OCI-LY1 (cell line): ENCODE measurements around the gene NUP210.

ENCODE experiments used
- H2AFZ ChIP-seq: fragments of 200-600 bp; sonication (generic), shearing (Covaris generic); 2 replicates; pipeline ENCODE4 v1.6.0; 2014; ENCODE audit warnings: antibody characterized with exemption, mild to moderate bottlenecking, low read length
- H3F3A ChIP-seq: fragments of 200-600 bp; sonication (generic), shearing (Covaris generic); 2 replicates; pipeline ENCODE4 v1.6.0; 2014; ENCODE audit warnings: mild to moderate bottlenecking, antibody characterized with exemption, low read length, moderate library complexity; ENCODE audit not compliant: insufficient read depth
- H3K27ac ChIP-seq: fragments of 200-600 bp; sonication (generic); 2 replicates; pipeline ENCODE4 v1.5.1; 2014; ENCODE audit warnings: low read length, mixed run types, mild to moderate bottlenecking, low read depth; ENCODE audit not compliant: poor library complexity, severe bottlenecking
- H3K27me3 ChIP-seq: fragments of 200-600 bp; sonication (generic); 2 replicates; pipeline ENCODE4 v1.6.0; 2014; ENCODE audit warnings: antibody characterized with exemption, mild to moderate bottlenecking, low read length, moderate library complexity; ENCODE audit not compliant: insufficient read depth
- H3K36me3 ChIP-seq: fragments of 200-600 bp; sonication (generic); 2 replicates; pipeline ENCODE4 v1.6.1; 2014; ENCODE audit warnings: mild to moderate bottlenecking, antibody characterized with exemption, low read length, moderate library complexity, mixed read lengths; ENCODE audit not compliant: insufficient read depth
- H3K4me1 ChIP-seq: fragments of 200-600 bp; sonication (generic); 2 replicates; pipeline ENCODE4 v1.5.1; 2014; ENCODE audit warnings: mild to moderate bottlenecking, low read length, moderate library complexity; ENCODE audit not compliant: insufficient read depth, severe bottlenecking
- H3K4me2 ChIP-seq: fragments of 200-600 bp; sonication (generic), shearing (Covaris generic); 2 replicates; pipeline ENCODE4 v1.6.1; 2014; ENCODE audit warnings: low read length
- H3K4me3 ChIP-seq: fragments of 200-600 bp; sonication (generic); 2 replicates; pipeline ENCODE4 v1.5.1; 2014; ENCODE audit warnings: low read length, low read depth, mild to moderate bottlenecking, mixed read lengths; ENCODE audit not compliant: poor library complexity, severe bottlenecking
- H3K79me2 ChIP-seq: fragments of 200-600 bp; shearing (Covaris generic); 2 replicates; pipeline ENCODE4 v1.6.1; 2016; ENCODE audit warnings: mixed run types, low read length, mixed read lengths; ENCODE audit not compliant: insufficient read depth
- H3K9ac ChIP-seq: fragments of 200-600 bp; sonication (generic), shearing (Covaris generic); 2 replicates; pipeline ENCODE4 v1.6.1; 2014; ENCODE audit warnings: mild to moderate bottlenecking, low read length, mixed read lengths
- H3K9me2 ChIP-seq: fragments of 200-600 bp; sonication (generic), shearing (Covaris generic); 2 replicates; pipeline ENCODE4 v1.6.1; 2014; ENCODE audit warnings: low read depth, mild to moderate bottlenecking, low read length, mixed read lengths
- H3K9me3 ChIP-seq: fragments of 200-600 bp; shearing (Covaris generic); 2 replicates; pipeline ENCODE4 v1.6.1; 2014; ENCODE audit warnings: low read length, mixed read lengths
- H4K20me1 ChIP-seq: fragments of 200-600 bp; sonication (generic), shearing (Covaris generic); 2 replicates; pipeline ENCODE4 v1.6.0; 2016; ENCODE audit warnings: mild to moderate bottlenecking, low read length; ENCODE audit not compliant: insufficient read depth
- CTCF ChIP-seq: fragments of 200-600 bp; sonication (generic), shearing (Covaris generic); IDR thresholded peaks from 2 replicates; pipeline ENCODE4 v1.5.1; 2017; ENCODE audit warnings: mild to moderate bottlenecking, antibody characterized with exemption, low read length, moderate library complexity, mixed read lengths
- EZH2 ChIP-seq: fragments of 200-600 bp; sonication (generic), shearing (Covaris generic); IDR thresholded peaks from 2 replicates; pipeline ENCODE4 v1.8.0; 2017; ENCODE audit warnings: borderline replicate concordance, mixed run types, mild to moderate bottlenecking, antibody characterized with exemption, low read length, moderate library complexity, mixed read lengths

Gene NUP210

GRCh38 chr3:13394363-13394762, 25.8 kb downstream of the NUP210 start:
- H3K27ac ChIP-seq, result no peak overlapping the region
- peaks cover 100% of the 10 kb centered on the region for H3K36me3 ChIP-seq
- no peaks in the 10 kb centered on the region for H4K20me1 ChIP-seq
- no peak overlapping the region for H2AFZ ChIP-seq
- H3K9me3 ChIP-seq, result no peaks in the 10 kb centered on the region
- no peaks in the 10 kb centered on the region for H3K4me1 ChIP-seq
- H3K4me2 ChIP-seq, result no peak overlapping the region
- 0 out of 2 replicates have a peak, but pooled peaks cover 3% of the 10 kb centered on the region for H3K79me2 ChIP-seq
- no peak overlapping the region for H3K9ac ChIP-seq
- TF ChIP-seq CTCF (no peak), EZH2 (no peak)
- no peak overlapping the region for H3K4me3 ChIP-seq
- no peaks in the 10 kb centered on the region for H3F3A ChIP-seq
- H3K9me2 ChIP-seq, result no peaks in the 10 kb centered on the region
- H3K27me3 ChIP-seq, result no peaks in the 10 kb centered on the region

GRCh38 chr3:13393427-13394360, 26.4 kb downstream of the NUP210 start:
- no peak overlapping the region for H3K9ac ChIP-seq
- no peak overlapping the region for H3K27ac ChIP-seq
- no peak overlapping the region for H3K4me3 ChIP-seq
- TF ChIP-seq EZH2 (no peak), CTCF (no peak)
- H3K79me2 ChIP-seq, result no peaks in the 10 kb centered on the region
- no peaks in the 10 kb centered on the region for H3K9me2 ChIP-seq
- no peak overlapping the region for H3K4me2 ChIP-seq
- peaks cover 100% of the 10 kb centered on the region for H3K36me3 ChIP-seq
- no peaks in the 10 kb centered on the region for H4K20me1 ChIP-seq
- H3K27me3 ChIP-seq, result no peaks in the 10 kb centered on the region
- no peak overlapping the region for H2AFZ ChIP-seq
- H3F3A ChIP-seq, result no peaks in the 10 kb centered on the region
- no peaks in the 10 kb centered on the region for H3K4me1 ChIP-seq
- H3K9me3 ChIP-seq, result no peaks in the 10 kb centered on the region

DNA sequence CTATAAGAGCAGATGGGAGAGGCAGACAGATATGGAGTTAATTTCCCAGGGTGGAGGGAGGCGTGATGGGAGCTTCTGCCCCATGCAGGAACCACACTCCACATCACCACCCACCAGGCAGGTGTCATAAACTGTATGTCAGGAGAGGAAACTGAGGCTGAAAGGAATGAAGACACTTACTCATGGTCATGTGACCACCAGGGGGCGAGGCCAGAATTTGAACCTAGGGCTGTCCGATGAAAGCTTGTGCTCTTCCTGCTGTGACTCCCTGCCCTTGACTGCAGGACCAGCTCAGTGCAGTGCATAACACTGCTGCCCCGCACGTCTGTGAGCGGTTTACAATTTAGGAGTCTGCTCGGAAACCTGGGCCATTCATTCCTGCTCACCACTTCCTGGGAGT, 28.8 kb downstream of the NUP210 start:
- H3F3A ChIP-seq, result no peaks in the 10 kb centered on the region
- no peak overlapping the region for H2AFZ ChIP-seq
- H4K20me1 ChIP-seq, result no peaks in the 10 kb centered on the region
- H3K4me2 ChIP-seq, result no peak overlapping the region
- H3K27ac ChIP-seq, result no peak overlapping the region
- no peaks in the 10 kb centered on the region for H3K79me2 ChIP-seq
- TF ChIP-seq CTCF, result peak; percentile 43; the same call in 1 of the 2 replicates
- TF ChIP-seq EZH2, result no peak
- no peak overlapping the region for H3K4me3 ChIP-seq
- peaks cover 100% of the 10 kb centered on the region for H3K36me3 ChIP-seq
- no peak overlapping the region for H3K9ac ChIP-seq
- H3K27me3 ChIP-seq, result no peaks in the 10 kb centered on the region
- no peaks in the 10 kb centered on the region for H3K9me3 ChIP-seq
- no peaks in the 10 kb centered on the region for H3K9me2 ChIP-seq
- no peaks in the 10 kb centered on the region for H3K4me1 ChIP-seq
